ENCODE results near the gene PIH1D1. TPM values are rescaled to one million over a fixed set of nuclear protein-coding genes. Genes with fewer than 3 reads are reported as not detected.

Gene PIH1D1
- total RNA-seq, 1 experiment from 2014 or later, result 122 TPM

- no TSS peak for BruUV-seq (replicated peaks)
- DNase-seq (ENCODE audit: low spot score), result no peak
- Histone ChIP-seq H3K27me3 (replicated peaks; ENCODE audit: insufficient read depth, low read depth, low read length, poor library complexity) (peaks cover 36% of the 10 kb centered on the region), H3K9me3 (ENCODE audit: low read depth, low read length, poor library complexity, severe bottlenecking) (no peaks in the 10 kb centered on the region), H3K4me1 (ENCODE audit: insufficient read depth, low read length, poor library complexity, severe bottlenecking) (peaks cover 15% of the 10 kb centered on the region), H3K36me3 (ENCODE audit: insufficient read depth, low read length, poor library complexity, severe bottlenecking) (no peaks in the 10 kb centered on the region), H3K4me3 (ENCODE audit: low read depth, low read length, poor library complexity, severe bottlenecking) (peak overlapping the region; percentile 68), H3K27ac (ENCODE audit: low read depth, low read length, poor library complexity, severe bottlenecking) (no peak overlapping the region)
- TF ChIP-seq CTCF (conservative IDR thresholded peaks at IDR 0.05; ENCODE audit: low read depth, low read length) (no peak), EZH2 (IDR thresholded peaks at IDR 0.05; ENCODE audit: borderline replicate concordance, low read depth, low read length, poor library complexity, severe bottlenecking) (no peak)
- POLR2A ChIA-PET (ENCODE audit: low non-redundant PET), result no interaction called here
- CTCF ChIA-PET, result interaction anchor here (2.2 kb wide), 1 partner anchor 50 kb away, joined by 10 read pairs; no protein-coding TSS in a partner anchor
- intact Hi-C loops (cut with micrococcal nuclease; ENCODE audit: unreplicated experiment), result loop anchor here (5.0 kb wide), 2 partner anchors 215 to 345 kb away; no protein-coding TSS in a partner anchor
Observed at GRCh38 chr19:49441960-49442350, 9.7 kb downstream of the PIH1D1 start.

- ChIA-PET POLR2A (ENCODE audit: low non-redundant PET) (no interaction called here), CTCF (interaction anchor here (0.7 to 2.2 kb wide), 2 partner anchors 10 to 50 kb away, joined by 3 to 10 read pairs; no protein-coding TSS in a partner anchor)
- intact Hi-C loops (cut with micrococcal nuclease; ENCODE audit: unreplicated experiment), result loop anchor here (5.0 kb wide), 2 partner anchors 214 to 344 kb away; no protein-coding TSS in a partner anchor
- H3K27ac ChIP-seq (ENCODE audit: low read depth, low read length, poor library complexity, severe bottlenecking), result no peak within 1 kb of the TSS
- H3K27me3 ChIP-seq (replicated peaks; ENCODE audit: insufficient read depth, low read depth, low read length, poor library complexity), result peaks cover 36% of the 10 kb centered on the region
- no TSS peak for BruUV-seq (replicated peaks)
- no peak for TF ChIP-seq CTCF (conservative IDR thresholded peaks at IDR 0.05; ENCODE audit: low read depth, low read length)
- TF ChIP-seq EZH2 (IDR thresholded peaks at IDR 0.05; ENCODE audit: borderline replicate concordance, low read depth, low read length, poor library complexity, severe bottlenecking), result no peak
- DNase-seq (ENCODE audit: low spot score), result peak; percentile 71
- no peaks in the 10 kb centered on the region for H3K9me3 ChIP-seq (ENCODE audit: low read depth, low read length, poor library complexity, severe bottlenecking)
- peak within 1 kb of the TSS; percentile 68 for H3K4me3 ChIP-seq (ENCODE audit: low read depth, low read length, poor library complexity, severe bottlenecking)
- peaks cover 12% of the 10 kb centered on the region for H3K4me1 ChIP-seq (ENCODE audit: insufficient read depth, low read length, poor library complexity, severe bottlenecking)
- H3K36me3 ChIP-seq (ENCODE audit: insufficient read depth, low read length, poor library complexity, severe bottlenecking), result no peaks in the 10 kb centered on the region
Observed at GRCh38 chr19:49441210-49441959, 10.2 kb downstream of the PIH1D1 start, which contains the start of gene SLC17A7. SLC17A7 (minus strand) TSS chr19:49441527; CDS start chr19:49441379, 148 bp downstream.

- TF ChIP-seq EZH2 (IDR thresholded peaks at IDR 0.05; ENCODE audit: borderline replicate concordance, low read depth, low read length, poor library complexity, severe bottlenecking) (no peak), CTCF (conservative IDR thresholded peaks at IDR 0.05; ENCODE audit: low read depth, low read length) (no peak)
- peaks cover 36% of the 10 kb centered on the region for H3K27me3 ChIP-seq (replicated peaks; ENCODE audit: insufficient read depth, low read depth, low read length, poor library complexity)
Observed at GRCh38 chr19:49440439-49441209, 11.0 kb downstream of the PIH1D1 start.

More at GRCh38 chr19:49440439-49441209, 11.0 kb downstream of the PIH1D1 start:
- Histone ChIP-seq H3K4me1 (ENCODE audit: insufficient read depth, low read length, poor library complexity, severe bottlenecking) (peaks cover 12% of the 10 kb centered on the region), H3K4me3 (ENCODE audit: low read depth, low read length, poor library complexity, severe bottlenecking) (peak overlapping the region; percentile 68), H3K27ac (ENCODE audit: low read depth, low read length, poor library complexity, severe bottlenecking) (no peak overlapping the region), H3K9me3 (ENCODE audit: low read depth, low read length, poor library complexity, severe bottlenecking) (no peaks in the 10 kb centered on the region), H3K36me3 (ENCODE audit: insufficient read depth, low read length, poor library complexity, severe bottlenecking) (no peaks in the 10 kb centered on the region)
- POLR2A ChIA-PET (ENCODE audit: low non-redundant PET), result no interaction called here
- CTCF ChIA-PET, result interaction anchor here (0.7 to 1.1 kb wide), 2 partner anchors 9 to 49 kb away, joined by 3 read pairs; no protein-coding TSS in a partner anchor
- DNase-seq (ENCODE audit: low spot score), result no peak
- intact Hi-C loops (cut with micrococcal nuclease; ENCODE audit: unreplicated experiment), result loop anchor here (5.0 kb wide), 2 partner anchors 213 to 343 kb away; no protein-coding TSS in a partner anchor
- no TSS peak for BruUV-seq (replicated peaks)
